Astrocyte (in vitro differentiated cells and primary cell): Measurements from ENCODE around the gene CDC42EP4. TPM values are rescaled to one million over a fixed set of nuclear protein-coding genes. Genes with fewer than 3 reads are reported as not detected.
"Not testable (repeated sequence)": the region's sequence is repeated elsewhere in the genome, so short reads cannot be mapped to it uniquely, and the experiment has no call there.

Source experiments
- DNase-seq: peaks from one replicate; pipeline ENCODE4 v3.0.0-alpha.2; 2010; ENCODE audit warnings: low read depth
- FAIRE-seq: peaks from 2 replicates; lab custom pipeline; 2011; peaks lifted over from hg19 to GRCh38; lab: Jason Lieb, UNC
- H2AFZ ChIP-seq: 2 replicates; pipeline ENCODE4 v1.6.0; 2012; ENCODE audit warnings: low read depth, low read length, inconsistent platforms
- H3K27ac ChIP-seq: 2 replicates; pipeline ENCODE4 v1.5.1; 2011; ENCODE audit warnings: low read depth, low read length, inconsistent platforms
- H3K27me3 ChIP-seq: 2 replicates; pipeline ENCODE4 v1.6.0; 2011; ENCODE audit warnings: low read length, inconsistent platforms; ENCODE audit not compliant: insufficient read depth
- H3K36me3 ChIP-seq: 2 replicates; pipeline ENCODE4 v1.5.1; 2011; ENCODE audit warnings: low read length, inconsistent platforms; ENCODE audit not compliant: insufficient read depth
- H3K4me1 ChIP-seq: 2 replicates; pipeline ENCODE4 v1.5.1; 2011; ENCODE audit warnings: low read length, inconsistent platforms; ENCODE audit not compliant: insufficient read depth
- H3K4me2 ChIP-seq: 2 replicates; pipeline ENCODE4 v1.6.0; 2012; ENCODE audit warnings: low read length, inconsistent platforms
- H3K4me3 ChIP-seq: 2 replicates; pipeline ENCODE4 v1.5.1; 2011; ENCODE audit warnings: low read depth, mild to moderate bottlenecking, low read length, inconsistent platforms; ENCODE audit not compliant: insufficient read depth
- H3K79me2 ChIP-seq: 2 replicates; pipeline ENCODE4 v1.6.0; 2012; ENCODE audit warnings: mild to moderate bottlenecking, low read length, inconsistent platforms; ENCODE audit not compliant: insufficient read depth
- H3K9ac ChIP-seq: 2 replicates; pipeline ENCODE4 v1.6.0; 2012; ENCODE audit warnings: mild to moderate bottlenecking, low read length, inconsistent platforms
- H3K9me3 ChIP-seq: 2 replicates; pipeline ENCODE4 v1.5.1; 2012; ENCODE audit warnings: low read depth, mild to moderate bottlenecking, low read length, inconsistent platforms; ENCODE audit not compliant: insufficient read depth
- H4K20me1 ChIP-seq: 2 replicates; pipeline ENCODE4 v1.6.0; 2012; ENCODE audit warnings: low read length, inconsistent platforms; ENCODE audit not compliant: insufficient read depth
- H3K27ac Mint-ChIP-seq: one replicate; pipeline ENCODE4 v1.8.0; 2021; ENCODE audit warnings: mild to moderate bottlenecking, mixed read lengths; ENCODE audit not compliant: unreplicated experiment
- H3K27me3 Mint-ChIP-seq: one replicate; pipeline ENCODE4 v1.8.0; 2021; ENCODE audit warnings: low read depth, mixed read lengths; ENCODE audit not compliant: unreplicated experiment
- H3K36me3 Mint-ChIP-seq: one replicate; pipeline ENCODE4 v1.8.0; 2021; ENCODE audit warnings: low read depth, mixed read lengths; ENCODE audit not compliant: unreplicated experiment
- H3K4me1 Mint-ChIP-seq: one replicate; pipeline ENCODE4 v1.8.0; 2021; ENCODE audit warnings: low read depth, mixed read lengths; ENCODE audit not compliant: unreplicated experiment
- H3K4me3 Mint-ChIP-seq: one replicate; pipeline ENCODE4 v1.8.0; 2021; ENCODE audit warnings: mild to moderate bottlenecking, moderate library complexity, mixed read lengths; ENCODE audit not compliant: unreplicated experiment
- H3K9me3 Mint-ChIP-seq: one replicate; pipeline ENCODE4 v1.8.0; 2021; ENCODE audit warnings: mild to moderate bottlenecking, mixed read lengths; ENCODE audit not compliant: unreplicated experiment
- EZH2 ChIP-seq: IDR thresholded peaks from 2 replicates; pipeline ENCODE4 v1.6.1; 2012; ENCODE audit warnings: mild to moderate bottlenecking, low read length, inconsistent platforms; ENCODE audit not compliant: insufficient read depth
- total RNA-seq: library from RNA; stranded (reverse); gene quantifications from 2 replicates; pipeline ENCODE4 v1.2.1, GENCODE V29; 2021
- TF ChIP-seq, protein P1 (sequence below): IDR thresholded peaks from 2 replicates; pipeline ENCODE4 v1.5.1; 2011; ENCODE audit warnings: low read depth, mild to moderate bottlenecking, inconsistent platforms, low read length, moderate library complexity; ENCODE audit not compliant: insufficient read depth

Gene CDC42EP4
- total RNA-seq, 1 donor from 2014 or later, result 15.8 TPM

DNA sequence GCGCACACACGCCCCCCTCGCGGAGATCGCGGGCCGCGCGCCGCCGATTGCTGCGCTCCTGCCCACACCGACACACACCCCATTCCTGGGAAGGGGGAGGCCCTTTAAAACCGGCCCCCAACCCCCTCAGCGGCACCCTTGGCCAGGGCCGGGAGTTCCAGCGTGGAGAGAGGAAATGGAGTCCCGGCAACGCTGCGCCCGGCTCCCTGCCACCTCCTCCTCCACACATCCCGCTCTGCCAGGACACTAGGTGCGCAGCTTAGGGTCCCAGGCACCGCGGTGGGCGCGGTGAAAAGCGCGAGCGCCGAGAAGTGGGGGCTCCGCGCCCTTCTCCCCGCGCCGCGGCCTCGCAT lies 397 bp downstream of the CDC42EP4 start:
- peaks cover 4% of the 10 kb centered on the region for H3K27me3 Mint-ChIP-seq

DNA sequence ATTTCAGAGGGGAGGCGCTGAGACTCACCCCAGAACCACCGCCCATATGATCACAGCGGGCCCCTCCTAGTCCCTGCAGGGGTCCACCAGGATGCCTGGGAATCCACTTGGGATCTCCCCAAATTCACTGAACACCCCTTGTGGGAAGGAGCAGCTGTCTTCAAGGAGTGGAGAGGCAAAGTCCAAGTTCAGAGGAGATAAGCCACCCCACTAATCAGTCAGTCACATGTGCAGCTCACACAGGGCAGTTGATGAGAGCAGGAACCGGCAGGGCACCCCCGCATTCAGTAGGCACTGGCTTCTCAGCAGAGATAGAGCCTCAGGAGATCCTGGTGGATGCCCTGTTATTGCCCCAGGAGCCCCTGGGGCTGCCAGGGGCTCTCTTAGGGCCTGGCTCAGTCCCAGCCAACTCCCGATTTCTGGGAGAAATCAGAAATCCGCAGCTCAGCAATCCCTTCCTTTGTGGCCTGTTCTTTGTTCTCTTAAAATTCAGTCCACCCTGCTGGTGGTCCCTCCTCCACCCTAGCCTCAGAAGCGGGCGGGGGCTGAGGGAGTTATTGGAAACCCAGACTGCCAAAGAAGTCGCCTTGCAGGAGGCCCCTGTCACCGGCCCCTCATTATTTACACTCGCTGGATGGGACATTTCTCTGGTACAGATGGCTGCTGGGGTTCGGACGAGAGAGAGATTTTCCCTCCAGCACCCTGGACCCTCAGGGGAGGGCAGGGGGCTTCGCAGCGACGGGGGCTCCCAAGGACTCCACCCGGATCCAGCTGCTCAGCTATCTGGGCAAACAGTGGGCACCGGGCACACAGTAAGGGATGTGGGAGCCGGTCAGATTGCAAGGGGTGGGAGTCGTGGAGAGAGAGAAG lies 1.8 kb downstream of the CDC42EP4 start:
- Histone ChIP-seq H3K27me3 (no peaks in the 10 kb centered on the region), H4K20me1 (peaks cover 15% of the 10 kb centered on the region), H3K79me2 (peaks cover 55% of the 10 kb centered on the region), H3K4me3 (peak overlapping the region; percentile 78), H2AFZ (peak overlapping the region; percentile 51), H3K9me3 (no peaks in the 10 kb centered on the region), H3K4me2 (peak overlapping the region; percentile 96), H3K9ac (peak overlapping the region; percentile 94), H3K4me1 (peaks cover 40% of the 10 kb centered on the region), H3K36me3 (no peaks in the 10 kb centered on the region), H3K27ac (peak overlapping the region; percentile 82)
- peak overlapping the region; percentile 92 for H3K4me3 Mint-ChIP-seq
- no peaks in the 10 kb centered on the region for H3K9me3 Mint-ChIP-seq
- peaks cover 4% of the 10 kb centered on the region for H3K27me3 Mint-ChIP-seq
- no peak for FAIRE-seq
- DNase-seq, result no peak
- peaks cover 13% of the 10 kb centered on the region for H3K4me1 Mint-ChIP-seq
- H3K36me3 Mint-ChIP-seq, result peaks cover 2% of the 10 kb centered on the region
- TF ChIP-seq, protein P1, sequence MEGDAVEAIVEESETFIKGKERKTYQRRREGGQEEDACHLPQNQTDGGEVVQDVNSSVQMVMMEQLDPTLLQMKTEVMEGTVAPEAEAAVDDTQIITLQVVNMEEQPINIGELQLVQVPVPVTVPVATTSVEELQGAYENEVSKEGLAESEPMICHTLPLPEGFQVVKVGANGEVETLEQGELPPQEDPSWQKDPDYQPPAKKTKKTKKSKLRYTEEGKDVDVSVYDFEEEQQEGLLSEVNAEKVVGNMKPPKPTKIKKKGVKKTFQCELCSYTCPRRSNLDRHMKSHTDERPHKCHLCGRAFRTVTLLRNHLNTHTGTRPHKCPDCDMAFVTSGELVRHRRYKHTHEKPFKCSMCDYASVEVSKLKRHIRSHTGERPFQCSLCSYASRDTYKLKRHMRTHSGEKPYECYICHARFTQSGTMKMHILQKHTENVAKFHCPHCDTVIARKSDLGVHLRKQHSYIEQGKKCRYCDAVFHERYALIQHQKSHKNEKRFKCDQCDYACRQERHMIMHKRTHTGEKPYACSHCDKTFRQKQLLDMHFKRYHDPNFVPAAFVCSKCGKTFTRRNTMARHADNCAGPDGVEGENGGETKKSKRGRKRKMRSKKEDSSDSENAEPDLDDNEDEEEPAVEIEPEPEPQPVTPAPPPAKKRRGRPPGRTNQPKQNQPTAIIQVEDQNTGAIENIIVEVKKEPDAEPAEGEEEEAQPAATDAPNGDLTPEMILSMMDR, result no peak
- no peak for TF ChIP-seq EZH2
- H3K27ac Mint-ChIP-seq, result peak overlapping the region; percentile 89

More for the DNA sequence above, 397 bp downstream of the CDC42EP4 start:
- no peaks in the 10 kb centered on the region for H3K27me3 ChIP-seq
- FAIRE-seq (no peak), DNase-seq (no peak)
- peak overlapping the region; percentile 94 for H3K9ac ChIP-seq
- peaks cover 14% of the 10 kb centered on the region for H4K20me1 ChIP-seq
- H3K4me3 Mint-ChIP-seq, result peak overlapping the region; percentile 92
- H3K36me3 Mint-ChIP-seq, result peaks cover 2% of the 10 kb centered on the region
- H3K27ac ChIP-seq, result peak overlapping the region; percentile 82
- H3K27ac Mint-ChIP-seq, result peak overlapping the region; percentile 41
- peak overlapping the region; percentile 76 for H2AFZ ChIP-seq
- H3K79me2 ChIP-seq, result peaks cover 41% of the 10 kb centered on the region
- peaks cover 13% of the 10 kb centered on the region for H3K4me1 Mint-ChIP-seq
- H3K9me3 ChIP-seq, result no peaks in the 10 kb centered on the region
- peaks cover 29% of the 10 kb centered on the region for H3K4me1 ChIP-seq
- no peaks in the 10 kb centered on the region for H3K36me3 ChIP-seq
- peak overlapping the region; percentile 78 for H3K4me3 ChIP-seq
- peak overlapping the region; percentile 96 for H3K4me2 ChIP-seq
- TF ChIP-seq, protein P1, result no peak
- TF ChIP-seq EZH2, result no peak
- H3K9me3 Mint-ChIP-seq, result no peaks in the 10 kb centered on the region

GRCh38 chr17:73308959-73309358 lies 2.8 kb downstream of the CDC42EP4 start:
- not testable (repeated sequence) for H3K4me3 ChIP-seq, H3K36me3 ChIP-seq, H3K27me3 Mint-ChIP-seq, H3K4me3 Mint-ChIP-seq, H2AFZ ChIP-seq, H3K36me3 Mint-ChIP-seq, H3K27me3 ChIP-seq, H3K27ac Mint-ChIP-seq, H3K9me3 Mint-ChIP-seq, H3K9ac ChIP-seq, H3K27ac ChIP-seq, FAIRE-seq, DNase-seq, H3K9me3 ChIP-seq
- Histone ChIP-seq H3K4me1 (peaks cover 50% of the 10 kb centered on the region), H3K79me2 (peaks cover 65% of the 10 kb centered on the region), H3K4me2 (peak overlapping the region; percentile 81), H4K20me1 (peaks cover 20% of the 10 kb centered on the region)
- peaks cover 19% of the 10 kb centered on the region for H3K4me1 Mint-ChIP-seq
